Stomach (tissue), 4 donors: ENCODE results near the gene CERKL.

ENCODE experiments used
- CTCF ChIP-seq, 7 experiments: fragments of 450-650 bp in 4 of 7; fragments of 200-600 bp in 3 of 7; sonication (generic) in 3 of 7; IDR thresholded peaks; one replicate each; pipeline ENCODE4 v1.5.1; 2016 to 2019; ENCODE audit warnings: antibody characterized with exemption in 7 of 7, control low read depth in 2 of 7, mild to moderate bottlenecking in 1 of 7
- EP300 ChIP-seq: sonication (generic); formaldehyde crosslinking; IDR thresholded peaks from one replicate; pipeline ENCODE4 v1.6.1; 2017; ENCODE audit warnings: antibody characterized with exemption
- POLR2A ChIP-seq, 4 donors: fragments of 450-650 bp; IDR thresholded peaks; one replicate each; pipeline ENCODE4 v1.6.1; 2016; ENCODE audit warnings: antibody characterized with exemption in 4 of 4, control low read depth in 2 of 4, mild to moderate bottlenecking in 1 of 4, moderate library complexity in 1 of 4
- POLR2AphosphoS5 ChIP-seq, 3 donors: sonication (generic); formaldehyde crosslinking; IDR thresholded peaks; one replicate each; pipeline ENCODE4 v1.6.1; 2016; ENCODE audit warnings: antibody characterized with exemption in 3 of 3

GRCh38 chr2:181682026-181682789, 25.3 kb upstream of the CERKL start:
- no peak for TF ChIP-seq CTCF (IDR thresholded peaks at IDR 0.05)
- TF ChIP-seq POLR2A (IDR thresholded peaks at IDR 0.05), result no peak
- TF ChIP-seq POLR2AphosphoS5 (IDR thresholded peaks at IDR 0.05), result no peak
- TF ChIP-seq EP300, result no peak
